Progenitor cell of endocrine pancreas (in vitro differentiated cells): ENCODE measurements around the gene TMEM9. TPM values are rescaled to one million over a fixed set of nuclear protein-coding genes. Genes with fewer than 3 reads are reported as not detected.

Experiments used
- DNase-seq: peaks from one replicate; pipeline ENCODE4 v3.0.0; 2021; ENCODE audit warnings: low spot score; ENCODE audit not compliant: unreplicated experiment
- H3K27ac Mint-ChIP-seq: 2 replicates; pipeline ENCODE4 v1.8.0; 2021; ENCODE audit warnings: mild to moderate bottlenecking, moderate library complexity, mixed read lengths
- H3K27me3 Mint-ChIP-seq: 2 replicates; pipeline ENCODE4 v1.8.0; 2021; ENCODE audit warnings: mixed read lengths
- H3K36me3 Mint-ChIP-seq: 2 replicates; pipeline ENCODE4 v1.8.0; 2022; ENCODE audit warnings: mixed read lengths; ENCODE audit not compliant: insufficient read depth
- H3K4me1 Mint-ChIP-seq: 2 replicates; pipeline ENCODE4 v1.8.0; 2021; ENCODE audit warnings: low read depth, mixed read lengths
- H3K4me3 Mint-ChIP-seq: 2 replicates; pipeline ENCODE4 v1.8.0; 2021; ENCODE audit warnings: low read depth, mild to moderate bottlenecking, moderate library complexity, mixed read lengths
- H3K9me3 Mint-ChIP-seq: 2 replicates; pipeline ENCODE4 v1.8.0; 2021; ENCODE audit warnings: low read depth, mixed read lengths
- total RNA-seq: library from RNA; stranded (reverse); gene quantifications from 2 replicates; pipeline ENCODE4 v1.2.1, GENCODE V29; 2021
- TF ChIP-seq, protein P1 (sequence below): fragments of 200-600 bp; sonication (generic); IDR thresholded peaks from one replicate; pipeline ENCODE4 v1.5.0; 2021; ENCODE audit warnings: antibody characterized with exemption, mild to moderate bottlenecking; ENCODE audit not compliant: unreplicated experiment

TMEM9 gene
- total RNA-seq, 1 donor from 2014 or later: 146 TPM

DNA sequence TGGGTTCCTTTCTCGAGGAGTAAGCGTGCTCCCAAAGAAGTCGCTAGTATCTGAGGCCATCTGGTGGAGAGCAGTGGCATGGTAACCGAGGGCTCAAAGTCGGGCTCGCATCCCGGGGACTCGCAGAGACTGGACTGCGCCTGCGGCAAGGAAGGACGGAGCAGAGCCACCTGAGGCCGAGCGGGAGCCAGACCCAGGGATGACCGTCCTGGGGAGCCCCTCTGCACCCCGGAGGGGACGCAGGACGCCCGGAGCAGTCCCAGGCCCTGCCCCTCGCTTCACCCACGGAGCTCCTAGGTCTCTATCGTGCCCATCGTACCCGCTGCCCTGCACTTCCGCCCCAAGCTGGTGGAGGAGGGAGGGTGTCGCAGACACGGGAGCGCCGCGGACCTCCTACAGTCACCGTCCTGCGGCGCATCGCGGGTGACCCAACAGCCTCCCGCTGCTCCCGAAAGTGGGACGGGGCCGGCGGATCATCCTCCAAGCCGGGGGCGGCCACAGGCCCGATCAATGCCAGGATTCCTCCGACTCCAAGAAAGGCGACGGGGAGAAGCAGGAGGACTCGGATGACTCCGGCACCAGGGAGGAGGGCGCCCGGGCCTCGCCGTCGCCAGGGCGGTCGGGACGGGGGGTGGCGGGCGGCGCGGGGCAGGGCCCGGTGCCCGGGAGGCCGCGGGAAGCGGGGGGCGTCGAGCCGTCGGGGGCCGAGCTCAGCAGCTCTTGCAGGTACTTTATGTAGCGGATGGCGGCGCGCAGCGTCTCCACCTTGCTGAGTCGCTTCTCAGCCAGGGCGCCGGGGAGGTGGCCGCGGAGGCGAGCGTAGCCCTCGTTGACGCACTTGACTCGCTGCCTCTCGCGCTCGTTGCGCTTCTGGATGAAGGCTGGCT, 39.8 kb downstream of the TMEM9 start:
- H3K4me3 Mint-ChIP-seq: peak overlapping the region; percentile 77
- TF ChIP-seq, protein P1, sequence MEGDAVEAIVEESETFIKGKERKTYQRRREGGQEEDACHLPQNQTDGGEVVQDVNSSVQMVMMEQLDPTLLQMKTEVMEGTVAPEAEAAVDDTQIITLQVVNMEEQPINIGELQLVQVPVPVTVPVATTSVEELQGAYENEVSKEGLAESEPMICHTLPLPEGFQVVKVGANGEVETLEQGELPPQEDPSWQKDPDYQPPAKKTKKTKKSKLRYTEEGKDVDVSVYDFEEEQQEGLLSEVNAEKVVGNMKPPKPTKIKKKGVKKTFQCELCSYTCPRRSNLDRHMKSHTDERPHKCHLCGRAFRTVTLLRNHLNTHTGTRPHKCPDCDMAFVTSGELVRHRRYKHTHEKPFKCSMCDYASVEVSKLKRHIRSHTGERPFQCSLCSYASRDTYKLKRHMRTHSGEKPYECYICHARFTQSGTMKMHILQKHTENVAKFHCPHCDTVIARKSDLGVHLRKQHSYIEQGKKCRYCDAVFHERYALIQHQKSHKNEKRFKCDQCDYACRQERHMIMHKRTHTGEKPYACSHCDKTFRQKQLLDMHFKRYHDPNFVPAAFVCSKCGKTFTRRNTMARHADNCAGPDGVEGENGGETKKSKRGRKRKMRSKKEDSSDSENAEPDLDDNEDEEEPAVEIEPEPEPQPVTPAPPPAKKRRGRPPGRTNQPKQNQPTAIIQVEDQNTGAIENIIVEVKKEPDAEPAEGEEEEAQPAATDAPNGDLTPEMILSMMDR: peak; percentile 79
- H3K27me3 Mint-ChIP-seq: peaks cover 49% of the 10 kb centered on the region
- H3K9me3 Mint-ChIP-seq: no peaks in the 10 kb centered on the region
- H3K36me3 Mint-ChIP-seq: no peaks in the 10 kb centered on the region
- no peak overlapping the region for H3K27ac Mint-ChIP-seq
- DNase-seq: peak; percentile 80
- no peaks in the 10 kb centered on the region for H3K4me1 Mint-ChIP-seq

- no peaks in the 10 kb centered on the region for H3K9me3 Mint-ChIP-seq
- H3K4me1 Mint-ChIP-seq: no peaks in the 10 kb centered on the region
- no peak overlapping the region for H3K27ac Mint-ChIP-seq
- TF ChIP-seq, protein P1: no peak
- DNase-seq: no peak
- peak overlapping the region; percentile 77 for H3K4me3 Mint-ChIP-seq
- peaks cover 44% of the 10 kb centered on the region for H3K27me3 Mint-ChIP-seq
- H3K36me3 Mint-ChIP-seq: no peaks in the 10 kb centered on the region
Observed at GRCh38 chr1:201113451-201114244, 40.6 kb downstream of the TMEM9 start.

- DNase-seq: no peak
- Mint-ChIP-seq H3K4me3 (no peak overlapping the region), H3K36me3 (no peaks in the 10 kb centered on the region), H3K9me3 (no peaks in the 10 kb centered on the region), H3K27me3 (peaks cover 42% of the 10 kb centered on the region), H3K4me1 (no peaks in the 10 kb centered on the region), H3K27ac (no peak overlapping the region)
- TF ChIP-seq, protein P1: no peak
Observed at GRCh38 chr1:201112926-201113325, 41.3 kb downstream of the TMEM9 start.

DNA sequence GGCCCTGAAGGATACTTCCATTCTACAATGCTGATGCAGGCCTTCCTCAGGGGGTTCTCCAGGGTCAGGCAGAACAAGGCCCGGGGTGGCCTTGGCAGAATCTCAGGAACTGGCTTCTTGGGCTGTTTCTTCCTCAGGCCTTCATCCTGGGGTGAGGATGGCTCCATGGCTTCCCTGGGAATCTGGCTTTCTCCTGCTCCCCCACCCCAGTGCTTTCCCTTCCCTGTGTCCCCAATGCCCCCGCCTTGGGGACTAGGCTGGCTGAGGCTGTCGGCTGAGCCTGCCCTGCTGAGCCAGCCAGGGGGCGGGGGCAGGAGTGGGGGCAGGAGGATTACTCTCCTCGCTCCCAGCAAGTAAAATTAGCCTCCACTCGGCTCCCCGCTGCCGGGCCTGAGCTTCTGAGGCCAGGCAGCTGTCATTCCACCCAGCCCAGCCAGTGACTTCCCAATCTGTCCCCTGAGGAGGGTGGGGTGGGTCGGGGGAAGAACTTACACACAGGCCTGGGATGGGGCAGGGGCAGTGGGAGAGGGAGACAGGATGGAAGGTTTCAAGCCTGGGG, 42.0 kb downstream of the TMEM9 start, which contains the start of gene CACNA1S:
CACNA1S (minus strand) TSS at position 254 of the 559 bp plus-strand sequence; CDS start at position 167, 87 bp downstream.
- H3K27ac Mint-ChIP-seq: no peak within 1 kb of the TSS
- TF ChIP-seq, protein P1: no peak

DNA sequence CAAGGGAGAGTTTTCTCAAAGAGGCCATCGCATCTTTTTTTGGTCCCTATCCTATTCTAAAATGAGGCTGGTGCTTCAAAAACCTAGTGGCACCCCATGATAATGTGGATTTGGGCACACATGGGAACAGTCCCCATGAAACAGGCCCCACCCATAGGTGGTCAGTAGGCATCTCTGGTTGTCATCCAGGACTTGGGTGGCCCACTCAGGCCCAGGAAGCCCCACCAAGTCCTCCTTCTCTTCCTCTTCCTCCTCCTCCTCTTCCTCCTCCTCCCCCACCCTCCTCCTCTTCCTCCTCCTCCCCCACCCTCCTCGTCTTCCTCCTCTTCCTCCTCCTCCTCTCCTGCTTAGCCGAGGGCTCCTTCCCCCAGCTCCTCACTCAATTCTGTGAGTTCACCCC, 42.6 kb downstream of the TMEM9 start:
- H3K27me3 Mint-ChIP-seq: peaks cover 35% of the 10 kb centered on the region
- TF ChIP-seq, protein P1: no peak
- no peak overlapping the region for H3K4me3 Mint-ChIP-seq
- DNase-seq: no peak
- H3K36me3 Mint-ChIP-seq: no peaks in the 10 kb centered on the region
- H3K27ac Mint-ChIP-seq: no peak overlapping the region
- H3K4me1 Mint-ChIP-seq: no peaks in the 10 kb centered on the region
- no peaks in the 10 kb centered on the region for H3K9me3 Mint-ChIP-seq

More for the DNA sequence above, 42.0 kb downstream of the TMEM9 start, which contains the start of gene CACNA1S:
- no peak for DNase-seq
- no peak within 1 kb of the TSS for H3K4me3 Mint-ChIP-seq
- H3K4me1 Mint-ChIP-seq: no peaks in the 10 kb centered on the region
- no peaks in the 10 kb centered on the region for H3K9me3 Mint-ChIP-seq
- H3K36me3 Mint-ChIP-seq: no peaks in the 10 kb centered on the region
- peaks cover 39% of the 10 kb centered on the region for H3K27me3 Mint-ChIP-seq
